MCF 10A (cell line): ENCODE data around the gene CDRT15L2. TPM values are rescaled to one million over a fixed set of nuclear protein-coding genes. Genes with fewer than 3 reads are reported as not detected.
"Not testable (repeated sequence)": the region's sequence is repeated elsewhere in the genome, so short reads cannot be mapped to it uniquely, and the experiment has no call there.

ENCODE experiments used
- BruUV-seq: library from RNA; stranded (reverse); fragments of 400-500 nt; replicated peaks from 2 replicates; lab custom pipeline; 2021; lab: Mats Ljungman, UMichigan
- CTCF ChIA-PET: fragments of 300-600 bp; sonication (Branson Sonifier 250); formaldehyde crosslinking; extraction: SDS; loops from one replicate; lab custom pipeline; 2021; ENCODE audit warnings: antibody characterized with exemption, inconsistent platforms; lab: Yijun Ruan, JAX
- POLR2A ChIA-PET: fragments of 300-600, 350-650 bp; sonication (Branson Sonifier 250); formaldehyde crosslinking; extraction: SDS; loops from one replicate; lab custom pipeline; 2020; ENCODE audit warnings: antibody characterized with exemption, inconsistent platforms; lab: Yijun Ruan, JAX
- DNase-seq: peaks from one replicate; pipeline ENCODE4 v3.0.0-alpha.2; 2018; ENCODE audit not compliant: unreplicated experiment
- H3K27ac Mint-ChIP-seq: one replicate; pipeline ENCODE4 v1.8.0; 2022; ENCODE audit warnings: mild to moderate bottlenecking, low read depth, mixed read lengths; ENCODE audit not compliant: unreplicated experiment
- H3K27me3 Mint-ChIP-seq: one replicate; pipeline ENCODE4 v1.8.0; 2022; ENCODE audit warnings: mixed read lengths; ENCODE audit not compliant: insufficient read depth, unreplicated experiment
- H3K36me3 Mint-ChIP-seq: one replicate; pipeline ENCODE4 v1.8.0; 2022; ENCODE audit warnings: mild to moderate bottlenecking, moderate library complexity, mixed read lengths; ENCODE audit not compliant: insufficient read depth, unreplicated experiment
- H3K4me1 Mint-ChIP-seq: one replicate; pipeline ENCODE4 v1.8.0; 2022; ENCODE audit warnings: mixed read lengths; ENCODE audit not compliant: insufficient read depth, unreplicated experiment
- H3K4me3 Mint-ChIP-seq: one replicate; pipeline ENCODE4 v1.8.0; 2022; ENCODE audit warnings: mild to moderate bottlenecking, moderate library complexity, mixed read lengths; ENCODE audit not compliant: unreplicated experiment
- H3K9me3 Mint-ChIP-seq: one replicate; pipeline ENCODE4 v1.8.0; 2022; ENCODE audit warnings: mixed read lengths; ENCODE audit not compliant: unreplicated experiment
- intact Hi-C: fragments of 100-400 bp; cut with micrococcal nuclease; formaldehyde crosslinking; loops from 2 replicates; pipeline ENCODE4 v1.14.1; 2022
- total RNA-seq: library from RNA; stranded (reverse); gene quantifications from 2 replicates; pipeline ENCODE4 v1.2.3, GENCODE V29; 2022
- TF ChIP-seq, protein P1 (sequence below): fragments of 200-600 bp; IDR thresholded peaks from one replicate; pipeline ENCODE4 v1.8.0; 2022; ENCODE audit warnings: antibody characterized with exemption, mild to moderate bottlenecking; ENCODE audit not compliant: unreplicated experiment

CDRT15L2 gene
- total RNA-seq, 1 experiment from 2014 or later = not detected

- POLR2A ChIA-PET = no interaction called here
- DNase-seq = no peak
- intact Hi-C loops = no loop called here
- H3K4me3 Mint-ChIP-seq = no peak overlapping the region
- no TSS peak for BruUV-seq
- H3K9me3 Mint-ChIP-seq = no peaks in the 10 kb centered on the region
- H3K27ac Mint-ChIP-seq = no peak overlapping the region
- CTCF ChIA-PET = no interaction called here
- no peaks in the 10 kb centered on the region for H3K36me3 Mint-ChIP-seq
- no peaks in the 10 kb centered on the region for H3K4me1 Mint-ChIP-seq
- TF ChIP-seq, protein P1, sequence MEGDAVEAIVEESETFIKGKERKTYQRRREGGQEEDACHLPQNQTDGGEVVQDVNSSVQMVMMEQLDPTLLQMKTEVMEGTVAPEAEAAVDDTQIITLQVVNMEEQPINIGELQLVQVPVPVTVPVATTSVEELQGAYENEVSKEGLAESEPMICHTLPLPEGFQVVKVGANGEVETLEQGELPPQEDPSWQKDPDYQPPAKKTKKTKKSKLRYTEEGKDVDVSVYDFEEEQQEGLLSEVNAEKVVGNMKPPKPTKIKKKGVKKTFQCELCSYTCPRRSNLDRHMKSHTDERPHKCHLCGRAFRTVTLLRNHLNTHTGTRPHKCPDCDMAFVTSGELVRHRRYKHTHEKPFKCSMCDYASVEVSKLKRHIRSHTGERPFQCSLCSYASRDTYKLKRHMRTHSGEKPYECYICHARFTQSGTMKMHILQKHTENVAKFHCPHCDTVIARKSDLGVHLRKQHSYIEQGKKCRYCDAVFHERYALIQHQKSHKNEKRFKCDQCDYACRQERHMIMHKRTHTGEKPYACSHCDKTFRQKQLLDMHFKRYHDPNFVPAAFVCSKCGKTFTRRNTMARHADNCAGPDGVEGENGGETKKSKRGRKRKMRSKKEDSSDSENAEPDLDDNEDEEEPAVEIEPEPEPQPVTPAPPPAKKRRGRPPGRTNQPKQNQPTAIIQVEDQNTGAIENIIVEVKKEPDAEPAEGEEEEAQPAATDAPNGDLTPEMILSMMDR = no peak
- peaks cover 12% of the 10 kb centered on the region for H3K27me3 Mint-ChIP-seq
Observed at GRCh38 chr17:20565711-20566110, 13.8 kb upstream of the CDRT15L2 start.

DNA sequence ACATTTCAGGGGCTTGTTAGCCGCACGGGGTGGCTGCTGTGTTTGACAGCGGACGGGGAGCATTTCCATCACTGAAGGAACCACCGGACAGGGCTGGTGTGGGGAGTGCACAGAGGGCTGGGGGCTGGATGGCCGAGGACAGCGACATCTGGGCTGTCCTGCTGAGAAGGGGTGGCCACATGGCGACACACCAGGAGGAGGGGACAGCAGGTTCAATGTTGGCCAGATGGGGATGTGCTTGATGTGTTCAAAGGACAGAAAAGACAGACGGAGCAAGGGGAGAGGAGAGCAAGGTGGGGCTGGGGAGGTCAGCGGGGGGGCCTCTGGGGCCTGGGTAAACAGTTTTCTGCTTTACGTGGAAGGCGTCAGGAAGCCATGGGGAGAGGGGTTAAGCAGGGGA is 12.8 kb upstream of the CDRT15L2 start:
- H3K27ac Mint-ChIP-seq, CTCF ChIA-PET, H3K4me1 Mint-ChIP-seq, DNase-seq, POLR2A ChIA-PET, H3K4me3 Mint-ChIP-seq, BruUV-seq, intact Hi-C loops, H3K36me3 Mint-ChIP-seq, H3K9me3 Mint-ChIP-seq: not testable (repeated sequence)
- peaks cover 12% of the 10 kb centered on the region for H3K27me3 Mint-ChIP-seq

DNA sequence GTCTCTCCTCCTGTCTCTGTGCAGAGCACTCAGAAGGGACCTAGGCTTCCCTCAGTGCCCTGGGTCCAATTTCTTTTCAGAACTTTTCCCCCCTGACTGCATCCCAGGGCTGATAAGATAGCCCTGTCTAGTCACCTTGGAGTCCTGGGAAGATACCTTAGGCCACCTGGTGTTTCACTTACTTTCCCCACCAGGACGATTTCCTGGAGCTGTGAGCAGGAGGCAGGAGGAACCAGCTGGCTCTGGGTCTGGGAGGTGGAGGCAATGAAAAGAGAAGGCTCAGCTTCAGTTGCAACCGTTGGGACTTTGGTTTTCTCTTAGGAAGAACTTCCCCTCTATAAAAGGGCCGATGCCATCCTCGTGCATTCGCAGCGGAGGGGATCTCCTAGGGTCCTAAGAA is 12.1 kb upstream of the CDRT15L2 start:
- intact Hi-C loops, CTCF ChIA-PET, H3K4me1 Mint-ChIP-seq, DNase-seq, H3K9me3 Mint-ChIP-seq, POLR2A ChIA-PET, H3K27ac Mint-ChIP-seq, H3K36me3 Mint-ChIP-seq, H3K4me3 Mint-ChIP-seq, BruUV-seq: not testable (repeated sequence)
- peaks cover 11% of the 10 kb centered on the region for H3K27me3 Mint-ChIP-seq

- H3K36me3 Mint-ChIP-seq, POLR2A ChIA-PET, H3K9me3 Mint-ChIP-seq, H3K27ac Mint-ChIP-seq, DNase-seq, intact Hi-C loops, H3K4me3 Mint-ChIP-seq, H3K27me3 Mint-ChIP-seq, H3K4me1 Mint-ChIP-seq, CTCF ChIA-PET, BruUV-seq: not testable (repeated sequence)
Observed at GRCh38 chr17:20568604-20569003, 10.9 kb upstream of the CDRT15L2 start.

GRCh38 chr17:20571653-20572052 is 7.9 kb upstream of the CDRT15L2 start:
- H3K4me1 Mint-ChIP-seq, DNase-seq, H3K36me3 Mint-ChIP-seq, H3K27me3 Mint-ChIP-seq, POLR2A ChIA-PET, H3K27ac Mint-ChIP-seq, H3K4me3 Mint-ChIP-seq, H3K9me3 Mint-ChIP-seq, intact Hi-C loops, BruUV-seq, CTCF ChIA-PET: not testable (repeated sequence)

DNA sequence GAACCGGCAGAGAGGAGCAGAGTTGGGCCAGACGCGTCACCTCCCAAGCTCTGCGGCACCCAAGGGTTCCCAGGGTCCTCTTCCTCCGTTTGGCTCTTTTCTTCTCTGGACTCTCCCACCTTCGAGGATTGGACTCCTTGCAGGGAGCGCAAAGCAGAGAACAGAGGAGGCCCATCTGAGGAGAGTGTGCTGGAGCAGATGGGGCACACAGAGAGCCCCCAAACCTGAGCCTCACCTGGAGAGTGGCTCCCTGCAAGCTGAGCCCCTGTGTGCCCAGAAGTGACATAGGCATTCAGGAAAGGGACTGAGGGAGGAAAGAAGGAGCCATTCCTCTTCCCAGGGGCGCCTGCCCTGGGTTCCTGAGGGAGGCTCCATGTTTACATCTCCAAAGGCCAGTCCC is 6.3 kb upstream of the CDRT15L2 start:
- H3K9me3 Mint-ChIP-seq, CTCF ChIA-PET, H3K36me3 Mint-ChIP-seq, H3K4me1 Mint-ChIP-seq, H3K4me3 Mint-ChIP-seq, H3K27me3 Mint-ChIP-seq, POLR2A ChIA-PET, BruUV-seq, intact Hi-C loops, DNase-seq, H3K27ac Mint-ChIP-seq: not testable (repeated sequence)

DNA sequence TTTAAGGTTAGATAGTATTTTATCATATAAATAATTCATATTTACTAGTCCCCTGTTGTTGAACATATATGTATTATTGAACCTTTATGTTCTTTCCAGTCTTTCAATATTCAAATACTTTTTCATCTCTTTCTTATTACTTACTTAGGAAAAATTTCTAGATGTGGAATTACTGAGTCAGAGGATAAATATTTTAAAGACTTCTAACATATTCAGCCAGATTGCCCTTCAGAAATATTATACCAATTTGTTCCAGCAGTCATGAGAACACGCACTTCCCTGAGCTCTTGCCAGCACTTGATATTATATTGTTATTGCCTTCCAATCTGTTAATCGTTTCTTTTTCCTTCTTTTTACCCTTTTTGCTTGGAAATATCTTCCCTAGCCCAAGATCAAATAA is 4.5 kb upstream of the CDRT15L2 start:
- H3K9me3 Mint-ChIP-seq, DNase-seq, H3K36me3 Mint-ChIP-seq, H3K27ac Mint-ChIP-seq, BruUV-seq, CTCF ChIA-PET, H3K4me3 Mint-ChIP-seq, H3K4me1 Mint-ChIP-seq, H3K27me3 Mint-ChIP-seq, intact Hi-C loops, POLR2A ChIA-PET: not testable (repeated sequence)

DNA sequence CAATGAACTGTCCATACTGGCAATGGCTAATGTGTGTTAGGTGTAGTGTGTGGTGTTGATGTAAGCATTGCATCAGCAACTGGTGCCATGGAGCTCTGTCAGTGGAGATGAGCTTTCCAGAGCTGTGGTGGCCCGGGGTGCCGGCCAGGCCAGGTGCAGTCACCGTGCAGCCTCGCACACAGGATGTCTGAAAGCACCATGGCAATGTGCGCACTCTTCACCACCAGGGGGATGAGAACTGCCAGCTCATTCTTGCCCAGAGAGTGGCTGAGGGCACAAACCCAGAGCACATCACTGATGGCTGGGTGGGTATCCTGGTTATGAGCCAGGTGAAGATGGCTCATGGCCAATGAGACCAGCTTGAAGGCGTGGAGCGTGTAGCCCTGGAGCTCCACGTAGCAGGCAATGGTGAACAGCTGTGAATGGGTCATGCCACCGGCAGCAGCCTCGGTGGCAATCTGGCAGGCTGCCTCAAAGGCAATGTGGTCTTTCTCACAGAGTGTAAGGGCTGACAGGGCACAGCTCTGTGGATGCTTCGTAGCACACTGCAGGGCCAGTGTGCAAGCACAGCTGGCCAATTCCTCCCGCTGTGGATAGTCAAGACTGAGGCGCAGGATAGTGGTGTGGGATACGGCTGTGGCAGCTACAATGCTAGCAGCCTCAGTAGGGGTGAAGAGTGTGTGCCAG is 4.5 kb downstream of the CDRT15L2 start:
- H3K36me3 Mint-ChIP-seq, intact Hi-C loops, BruUV-seq, H3K27ac Mint-ChIP-seq, H3K4me1 Mint-ChIP-seq, POLR2A ChIA-PET, CTCF ChIA-PET, DNase-seq, H3K27me3 Mint-ChIP-seq, H3K4me3 Mint-ChIP-seq, H3K9me3 Mint-ChIP-seq: not testable (repeated sequence)
